Brain microvascular endothelial cell (primary cell): ENCODE measurements around the gene UBE2N.

Experiments used
- DNase-seq: peaks from one replicate; pipeline ENCODE4 v3.0.0-alpha.2; 2020
- H3K27ac ChIP-seq: fragments of 250-450 bp; sonication (Bioruptor Pico); 2 replicates; pipeline ENCODE4 v1.5.1; 2020; ENCODE audit warnings: mild to moderate bottlenecking, moderate library complexity
- H3K27me3 ChIP-seq: fragments of 250-450 bp; sonication (Bioruptor Pico); replicated peaks from 2 replicates; pipeline ENCODE4 v1.5.1; 2020; ENCODE audit warnings: mild to moderate bottlenecking
- H3K36me3 ChIP-seq: fragments of 250-450 bp; sonication (Bioruptor Pico); replicated peaks from 2 replicates; pipeline ENCODE4 v1.5.1; 2020; ENCODE audit warnings: mild to moderate bottlenecking
- H3K4me3 ChIP-seq: 2 replicates; pipeline ENCODE4 v1.5.1; 2011; ENCODE audit warnings: low read depth, mild to moderate bottlenecking, control low read depth, low read length, moderate library complexity
- in situ Hi-C: cut with HindIII; loops from 2 replicates; pipeline ENCODE4 v1.10.0; 2017; ENCODE audit warnings: low sequenced_read_pairs, low pct_ligation_motif_present
- TF ChIP-seq, protein P1 (sequence below): IDR thresholded peaks from 2 replicates; pipeline ENCODE4 v1.5.1; 2011; ENCODE audit warnings: low read depth, mild to moderate bottlenecking, moderate library complexity, low read length, control low read depth, inconsistent platforms; ENCODE audit errors: missing control alignments

The UBE2N gene, protein sequence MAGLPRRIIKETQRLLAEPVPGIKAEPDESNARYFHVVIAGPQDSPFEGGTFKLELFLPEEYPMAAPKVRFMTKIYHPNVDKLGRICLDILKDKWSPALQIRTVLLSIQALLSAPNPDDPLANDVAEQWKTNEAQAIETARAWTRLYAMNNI

DNA sequence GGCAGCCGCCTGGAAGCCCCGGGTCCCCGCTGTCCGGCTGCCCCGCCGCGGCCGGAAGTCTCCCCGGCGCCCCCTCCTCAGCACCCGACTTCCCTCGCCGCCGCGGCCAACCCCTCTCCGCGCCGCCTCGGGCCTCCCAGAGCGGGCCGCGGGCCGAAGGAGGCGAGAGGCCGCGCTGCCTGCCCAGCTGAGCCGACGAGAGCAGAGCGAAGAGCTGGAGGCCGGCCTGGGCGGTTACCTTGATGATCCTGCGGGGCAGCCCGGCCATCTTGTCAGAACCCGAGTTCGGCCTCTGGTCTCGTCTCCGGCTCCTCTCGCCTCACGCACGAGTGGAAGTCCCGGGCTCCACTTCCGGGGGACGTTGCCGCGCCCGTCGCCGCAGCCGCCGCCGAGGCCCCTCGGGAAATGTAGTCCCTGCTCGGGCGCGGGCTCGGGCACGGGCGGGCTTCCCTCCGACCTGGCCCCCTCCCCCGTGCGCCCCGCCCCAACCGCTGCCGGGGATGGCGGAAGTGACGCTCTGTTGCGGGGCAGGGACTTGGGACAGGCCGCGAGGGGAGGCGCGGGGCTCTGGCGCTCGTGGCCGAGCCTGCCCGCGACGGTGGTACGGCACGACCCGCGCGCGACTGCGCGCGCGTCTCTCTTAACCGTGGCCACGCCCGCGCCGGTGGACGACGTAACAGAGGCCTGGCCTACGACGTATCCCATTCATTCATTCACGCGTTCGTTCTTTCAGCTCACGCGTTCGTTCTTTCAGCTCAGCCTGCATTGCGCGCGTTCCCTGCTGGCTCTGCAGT is at the start of gene UBE2N:
UBE2N (minus strand) TSS at position 331 of the 794 bp plus-strand sequence; CDS start at position 268, 63 bp downstream.
- TF ChIP-seq, protein P1, sequence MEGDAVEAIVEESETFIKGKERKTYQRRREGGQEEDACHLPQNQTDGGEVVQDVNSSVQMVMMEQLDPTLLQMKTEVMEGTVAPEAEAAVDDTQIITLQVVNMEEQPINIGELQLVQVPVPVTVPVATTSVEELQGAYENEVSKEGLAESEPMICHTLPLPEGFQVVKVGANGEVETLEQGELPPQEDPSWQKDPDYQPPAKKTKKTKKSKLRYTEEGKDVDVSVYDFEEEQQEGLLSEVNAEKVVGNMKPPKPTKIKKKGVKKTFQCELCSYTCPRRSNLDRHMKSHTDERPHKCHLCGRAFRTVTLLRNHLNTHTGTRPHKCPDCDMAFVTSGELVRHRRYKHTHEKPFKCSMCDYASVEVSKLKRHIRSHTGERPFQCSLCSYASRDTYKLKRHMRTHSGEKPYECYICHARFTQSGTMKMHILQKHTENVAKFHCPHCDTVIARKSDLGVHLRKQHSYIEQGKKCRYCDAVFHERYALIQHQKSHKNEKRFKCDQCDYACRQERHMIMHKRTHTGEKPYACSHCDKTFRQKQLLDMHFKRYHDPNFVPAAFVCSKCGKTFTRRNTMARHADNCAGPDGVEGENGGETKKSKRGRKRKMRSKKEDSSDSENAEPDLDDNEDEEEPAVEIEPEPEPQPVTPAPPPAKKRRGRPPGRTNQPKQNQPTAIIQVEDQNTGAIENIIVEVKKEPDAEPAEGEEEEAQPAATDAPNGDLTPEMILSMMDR = no peak
- in situ Hi-C loops = no loop called here

DNA sequence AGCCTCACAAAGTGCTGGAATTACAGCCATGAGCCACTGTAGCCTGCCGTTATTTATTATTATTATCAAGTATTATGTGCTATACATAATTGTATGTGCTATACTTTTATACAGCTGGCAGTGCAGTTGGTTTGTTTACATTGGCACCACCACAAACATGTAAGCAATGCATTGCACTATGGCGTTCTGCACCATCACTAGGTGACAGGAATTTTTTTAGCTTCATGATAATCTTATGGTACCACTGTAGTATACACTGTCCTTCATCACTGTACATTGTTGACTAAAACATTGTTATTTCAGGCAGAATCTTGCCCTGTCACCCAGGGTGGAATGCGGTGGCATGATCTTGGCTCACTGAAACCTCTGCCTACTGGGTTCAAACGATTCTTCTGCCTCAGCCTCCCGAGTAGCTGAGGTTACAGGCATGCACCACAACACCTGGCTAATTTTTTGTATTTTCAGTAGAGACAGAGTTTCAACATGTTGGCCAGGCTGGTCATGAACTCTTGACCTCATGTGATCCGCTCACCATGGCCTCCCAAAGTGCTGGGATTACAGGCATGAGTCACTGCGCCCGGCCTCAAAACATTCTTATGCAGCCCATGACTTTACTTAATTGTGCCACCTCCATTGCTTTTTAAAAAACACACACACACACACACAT is 42.7 kb upstream of the UBE2N start:
- H3K4me3 ChIP-seq = no peak overlapping the region
- DNase-seq = peak; percentile 47
- H3K27me3 ChIP-seq = no peaks in the 10 kb centered on the region
- in situ Hi-C loops = no loop called here
- peaks cover 50% of the 10 kb centered on the region for H3K36me3 ChIP-seq
- H3K27ac ChIP-seq = peak overlapping the region; percentile 30
- TF ChIP-seq, protein P1 = no peak

More for the DNA sequence above, at the start of gene UBE2N:
- Histone ChIP-seq H3K27ac (peak within 1 kb of the TSS; percentile 89), H3K4me3 (peak within 1 kb of the TSS; percentile 79), H3K36me3 (peaks cover 5% of the 10 kb centered on the region), H3K27me3 (no peaks in the 10 kb centered on the region)
- peak; percentile 91 for DNase-seq

DNA sequence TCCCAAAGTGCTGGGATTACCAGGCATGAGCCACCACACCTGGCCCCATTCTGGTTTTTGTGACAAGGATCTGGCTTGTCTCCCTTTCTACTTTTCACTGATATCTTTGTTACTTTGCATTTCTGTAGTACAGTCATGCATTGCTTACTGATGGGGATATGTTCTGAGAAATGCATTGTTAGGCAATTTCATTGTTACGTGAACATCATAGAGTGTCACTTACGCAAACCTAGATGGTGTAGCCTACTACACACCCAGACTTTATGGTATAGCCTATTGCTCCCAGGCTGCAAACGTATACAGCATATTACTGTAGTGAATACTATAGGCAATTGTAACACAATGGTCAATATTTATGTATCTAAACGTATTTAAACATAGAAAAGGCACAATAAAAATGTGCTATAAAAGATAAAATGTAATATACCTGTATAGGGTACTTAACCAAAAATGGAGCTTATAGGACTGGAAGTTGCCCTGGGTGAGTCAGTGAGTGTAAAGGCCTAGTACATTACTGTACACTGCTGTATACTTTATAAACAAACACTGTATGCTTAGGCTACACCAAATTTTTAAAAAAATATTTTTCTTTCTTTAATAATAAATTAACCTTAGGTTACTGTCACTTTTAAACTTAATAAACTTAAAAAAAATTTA is 41.5 kb upstream of the UBE2N start:
- Histone ChIP-seq H3K4me3 (no peak overlapping the region), H3K27me3 (no peaks in the 10 kb centered on the region), H3K36me3 (peaks cover 45% of the 10 kb centered on the region), H3K27ac (no peak overlapping the region)
- in situ Hi-C loops = no loop called here
- TF ChIP-seq, protein P1 = no peak
- DNase-seq = no peak

DNA sequence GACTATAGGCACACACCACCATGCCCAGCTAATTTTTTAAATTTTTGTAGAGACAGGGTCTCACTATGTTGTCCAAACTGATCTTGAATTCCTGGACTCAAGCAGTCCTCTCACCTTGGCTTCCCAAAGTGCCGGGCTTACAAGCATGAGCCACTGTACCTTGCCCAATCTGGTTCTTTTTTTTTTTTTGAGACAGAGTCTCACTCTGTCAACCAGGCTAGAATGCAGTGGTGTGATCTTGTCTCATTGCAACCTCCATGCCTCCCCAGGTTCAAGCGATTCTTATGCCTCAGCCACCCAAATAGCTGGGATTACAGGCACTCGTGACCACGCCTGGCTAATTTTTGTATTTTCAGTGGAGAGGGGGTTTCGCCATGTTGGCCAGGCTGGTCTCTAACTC is 41.0 kb upstream of the UBE2N start:
- no peak for DNase-seq
- Histone ChIP-seq H3K4me3 (no peak overlapping the region), H3K27me3 (no peaks in the 10 kb centered on the region), H3K36me3 (peaks cover 46% of the 10 kb centered on the region), H3K27ac (no peak overlapping the region)
- in situ Hi-C loops = no loop called here
- TF ChIP-seq, protein P1 = no peak

DNA sequence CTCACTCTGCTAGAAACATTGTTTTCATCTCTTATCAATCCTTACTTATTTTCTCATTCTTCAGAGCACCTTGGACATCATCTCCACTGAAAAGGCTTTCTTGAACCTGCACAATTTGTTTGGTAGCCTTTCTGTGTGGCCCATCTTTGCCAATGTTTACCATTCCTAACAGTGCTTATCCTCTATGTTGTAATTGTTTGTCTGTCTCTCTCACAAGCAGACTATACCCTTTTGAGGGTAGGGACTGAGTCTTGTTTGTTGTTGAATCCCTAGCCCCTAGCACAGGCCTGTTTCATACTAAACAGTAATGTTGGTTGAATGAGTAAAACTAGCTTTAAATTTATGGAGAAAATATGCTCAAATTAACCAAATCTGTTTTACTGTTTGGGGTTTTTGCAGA is 34.8 kb upstream of the UBE2N start:
- H3K36me3 ChIP-seq = peaks cover 41% of the 10 kb centered on the region

More for the DNA sequence above, 34.8 kb upstream of the UBE2N start:
- Histone ChIP-seq H3K27me3 (no peaks in the 10 kb centered on the region), H3K4me3 (no peak overlapping the region), H3K27ac (no peak overlapping the region)
- TF ChIP-seq, protein P1 = no peak
- in situ Hi-C loops = no loop called here
- DNase-seq = no peak
